Neural cell (in vitro differentiated cells): ENCODE data around the gene H2BW2. TPM values are rescaled to one million over a fixed set of nuclear protein-coding genes. Genes with fewer than 3 reads are reported as not detected.
"Not testable (repeated sequence)": the region's sequence is repeated elsewhere in the genome, so short reads cannot be mapped to it uniquely, and the experiment has no call there.

Experiments used
- H2AFZ ChIP-seq: fragments of 200-600, 300-800 bp; sonication (generic), shearing (Covaris generic); 2 replicates; pipeline ENCODE4 v1.6.0; 2014; ENCODE audit warnings: low read depth, mild to moderate bottlenecking, antibody characterized with exemption, low read length, moderate library complexity
- H3F3A ChIP-seq: fragments of 200-600 bp; shearing (Covaris generic); 2 replicates; pipeline ENCODE4 v1.6.1; 2016; ENCODE audit warnings: mild to moderate bottlenecking, moderate library complexity, mixed read lengths, antibody characterized with exemption, low read length; ENCODE audit not compliant: insufficient read depth, poor library complexity, severe bottlenecking
- H3K27ac ChIP-seq: fragments of 200-600, 300-800 bp; sonication (generic), shearing (Covaris generic); 2 replicates; pipeline ENCODE4 v1.5.1; 2014; ENCODE audit warnings: mild to moderate bottlenecking, low read length, moderate library complexity
- H3K27me3 ChIP-seq: fragments of 300-800, 200-600 bp; sonication (generic), shearing (Covaris generic); 2 replicates; pipeline ENCODE4 v1.6.0; 2014; ENCODE audit warnings: mild to moderate bottlenecking, low read depth, low read length, moderate library complexity; ENCODE audit not compliant: insufficient read depth
- H3K36me3 ChIP-seq: fragments of 300-800, 200-600 bp; sonication (generic), shearing (Covaris generic); 2 replicates; pipeline ENCODE4 v1.5.1; 2014; ENCODE audit warnings: mild to moderate bottlenecking, antibody characterized with exemption, low read length, moderate library complexity; ENCODE audit not compliant: insufficient read depth
- H3K4me2 ChIP-seq: fragments of 300-800, 200-600 bp; sonication (generic), shearing (Covaris generic); 2 replicates; pipeline ENCODE4 v1.6.0; 2014; ENCODE audit warnings: mild to moderate bottlenecking, low read length
- H3K4me3 ChIP-seq: fragments of 300-800, 200-600 bp; sonication (generic), shearing (Covaris generic); 2 replicates; pipeline ENCODE4 v1.5.1; 2014; ENCODE audit warnings: mild to moderate bottlenecking, low read length, moderate library complexity
- H3K79me2 ChIP-seq: fragments of 200-600 bp; shearing (Covaris generic); replicated peaks from 2 replicates; pipeline ENCODE4 v1.6.0; 2014; ENCODE audit warnings: mild to moderate bottlenecking, low read length, moderate library complexity; ENCODE audit not compliant: insufficient read depth
- H3K9ac ChIP-seq: fragments of 300-800, 200-600 bp; sonication (generic), shearing (Covaris generic); 2 replicates; pipeline ENCODE4 v1.6.1; 2016; ENCODE audit warnings: mild to moderate bottlenecking, low read length, mixed read lengths
- H3K9me2 ChIP-seq: fragments of 200-600 bp; shearing (Covaris generic); 2 replicates; pipeline ENCODE4 v1.6.1; 2016; ENCODE audit warnings: mild to moderate bottlenecking, low read length, mixed read lengths; ENCODE audit not compliant: insufficient read depth
- H3K9me3 ChIP-seq: fragments of 200-600, 300-800 bp; sonication (generic), shearing (Covaris generic); 2 replicates; pipeline ENCODE4 v1.6.1; 2016; ENCODE audit warnings: mild to moderate bottlenecking, mixed run types, low read length, moderate library complexity, mixed read lengths
- H4K20me1 ChIP-seq: fragments of 200-600 bp; shearing (Covaris generic); 2 replicates; pipeline ENCODE4 v1.6.1; 2016; ENCODE audit warnings: mild to moderate bottlenecking, mixed run types; ENCODE audit not compliant: insufficient read depth
- EP300 ChIP-seq: fragments of 450-650 bp; conservative IDR thresholded peaks from 2 replicates; pipeline ENCODE4 v1.6.1; 2014; ENCODE audit warnings: antibody characterized with exemption, mild to moderate bottlenecking, moderate library complexity; ENCODE audit not compliant: poor library complexity, severe bottlenecking
- EZH2 ChIP-seq: fragments of 200-600, 300-800 bp; shearing (Covaris generic), sonication (generic); IDR thresholded peaks from 2 replicates; pipeline ENCODE4 v1.6.1; 2014; ENCODE audit warnings: antibody characterized with exemption, low read length, borderline replicate concordance, mild to moderate bottlenecking; ENCODE audit not compliant: insufficient read depth, poor library complexity, severe bottlenecking
- MXI1 ChIP-seq: fragments of 450-650 bp; conservative IDR thresholded peaks from 2 replicates; pipeline ENCODE4 v1.6.1; 2014; ENCODE audit warnings: antibody characterized with exemption, mild to moderate bottlenecking; ENCODE audit not compliant: poor library complexity, severe bottlenecking
- POLR2AphosphoS5 ChIP-seq: IDR thresholded peaks from 2 replicates; pipeline ENCODE4 v1.6.1; 2012
- RAD21 ChIP-seq: fragments of 450-650 bp; conservative IDR thresholded peaks from 2 replicates; pipeline ENCODE4 v1.6.1; 2014; ENCODE audit warnings: antibody characterized with exemption, mild to moderate bottlenecking, moderate library complexity
- SMC3 ChIP-seq: fragments of 450-650 bp; conservative IDR thresholded peaks from 2 replicates; pipeline ENCODE4 v1.6.1; 2014; ENCODE audit warnings: antibody characterized with exemption, mild to moderate bottlenecking, moderate library complexity; ENCODE audit not compliant: poor library complexity
- TAF1 ChIP-seq: IDR thresholded peaks from 2 replicates; pipeline ENCODE4 v1.6.1; 2012; ENCODE audit warnings: low read depth
- polyA plus RNA-seq: library from polyadenylated mRNA; depleted of rRNA; stranded (reverse); fragments of >200 nt; gene quantifications from 2 replicates; pipeline ENCODE4 v1.2.3, GENCODE V29; 2014
- TF ChIP-seq, protein P1 (sequence below): IDR thresholded peaks from 2 replicates; pipeline ENCODE4 v1.6.1; 2012; ENCODE audit warnings: borderline replicate concordance

Gene H2BW2
- polyA plus RNA-seq, 1 donor from 2014 or later, result not detected

DNA sequence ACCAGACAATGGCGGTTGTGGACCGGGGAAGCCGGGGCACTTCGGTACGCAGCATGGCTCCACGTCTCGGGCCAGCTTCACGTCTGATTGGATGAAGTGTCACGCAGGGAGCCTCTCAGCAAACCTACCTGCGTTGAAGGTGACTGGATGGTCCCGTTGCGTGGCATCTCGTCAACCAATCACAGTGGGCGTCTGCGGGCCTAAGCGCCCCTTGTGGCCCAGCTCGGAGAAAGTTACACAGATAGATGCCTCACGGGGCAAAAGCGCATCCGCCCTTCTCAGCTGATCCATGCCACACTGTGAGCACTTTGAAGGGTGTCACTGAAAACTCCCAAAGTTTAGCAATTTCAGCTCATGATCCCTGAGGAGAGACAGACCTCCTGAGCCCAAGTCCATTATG, 26.1 kb upstream of the H2BW2 start, which contains the start of gene H2BW1:
H2BW1 (minus strand) TSS at position 103 of the 400 bp plus-strand sequence. CDS start 132 bp downstream, outside the sequence.
- Histone ChIP-seq H3K9me3 (no peaks in the 10 kb centered on the region), H3K27ac (no peak within 1 kb of the TSS), H3K9me2 (no peaks in the 10 kb centered on the region), H2AFZ (no peak within 1 kb of the TSS), H3K9ac (no peak within 1 kb of the TSS), H3K36me3 (no peaks in the 10 kb centered on the region), H3F3A (no peaks in the 10 kb centered on the region), H3K27me3 (no peaks in the 10 kb centered on the region), H3K4me2 (no peak within 1 kb of the TSS), H3K79me2 (no peaks in the 10 kb centered on the region), H3K4me3 (no peak within 1 kb of the TSS), H4K20me1 (no peaks in the 10 kb centered on the region)
- TF ChIP-seq, protein P1, sequence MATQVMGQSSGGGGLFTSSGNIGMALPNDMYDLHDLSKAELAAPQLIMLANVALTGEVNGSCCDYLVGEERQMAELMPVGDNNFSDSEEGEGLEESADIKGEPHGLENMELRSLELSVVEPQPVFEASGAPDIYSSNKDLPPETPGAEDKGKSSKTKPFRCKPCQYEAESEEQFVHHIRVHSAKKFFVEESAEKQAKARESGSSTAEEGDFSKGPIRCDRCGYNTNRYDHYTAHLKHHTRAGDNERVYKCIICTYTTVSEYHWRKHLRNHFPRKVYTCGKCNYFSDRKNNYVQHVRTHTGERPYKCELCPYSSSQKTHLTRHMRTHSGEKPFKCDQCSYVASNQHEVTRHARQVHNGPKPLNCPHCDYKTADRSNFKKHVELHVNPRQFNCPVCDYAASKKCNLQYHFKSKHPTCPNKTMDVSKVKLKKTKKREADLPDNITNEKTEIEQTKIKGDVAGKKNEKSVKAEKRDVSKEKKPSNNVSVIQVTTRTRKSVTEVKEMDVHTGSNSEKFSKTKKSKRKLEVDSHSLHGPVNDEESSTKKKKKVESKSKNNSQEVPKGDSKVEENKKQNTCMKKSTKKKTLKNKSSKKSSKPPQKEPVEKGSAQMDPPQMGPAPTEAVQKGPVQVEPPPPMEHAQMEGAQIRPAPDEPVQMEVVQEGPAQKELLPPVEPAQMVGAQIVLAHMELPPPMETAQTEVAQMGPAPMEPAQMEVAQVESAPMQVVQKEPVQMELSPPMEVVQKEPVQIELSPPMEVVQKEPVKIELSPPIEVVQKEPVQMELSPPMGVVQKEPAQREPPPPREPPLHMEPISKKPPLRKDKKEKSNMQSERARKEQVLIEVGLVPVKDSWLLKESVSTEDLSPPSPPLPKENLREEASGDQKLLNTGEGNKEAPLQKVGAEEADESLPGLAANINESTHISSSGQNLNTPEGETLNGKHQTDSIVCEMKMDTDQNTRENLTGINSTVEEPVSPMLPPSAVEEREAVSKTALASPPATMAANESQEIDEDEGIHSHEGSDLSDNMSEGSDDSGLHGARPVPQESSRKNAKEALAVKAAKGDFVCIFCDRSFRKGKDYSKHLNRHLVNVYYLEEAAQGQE, result no peak
- TF ChIP-seq EP300 (no peak), RAD21 (no peak), MXI1 (no peak), TAF1 (no peak), POLR2AphosphoS5 (no peak), SMC3 (no peak)

DNA sequence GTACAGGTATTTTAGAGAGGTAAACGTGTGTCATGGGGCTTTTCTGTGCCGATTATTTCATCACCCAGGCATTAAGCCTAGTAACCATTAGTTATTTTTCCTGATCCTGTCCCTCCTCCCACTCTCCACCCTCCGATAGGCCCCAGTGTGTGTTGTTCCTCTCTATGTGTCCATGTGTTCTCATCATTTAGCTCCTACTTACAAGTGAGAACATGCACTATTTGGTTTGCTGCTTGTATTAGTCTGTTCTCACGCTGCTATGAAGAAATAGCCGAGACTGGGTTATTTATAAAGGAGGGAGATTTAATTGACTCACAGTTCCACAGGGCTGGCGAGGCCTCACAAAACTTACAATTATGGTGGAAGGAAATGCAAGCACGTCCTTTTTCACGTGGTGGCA, 24.2 kb upstream of the H2BW2 start:
- not testable (repeated sequence) for H3K27ac ChIP-seq, H3F3A ChIP-seq, H3K9ac ChIP-seq, H3K36me3 ChIP-seq, H3K79me2 ChIP-seq, H3K9me2 ChIP-seq, H2AFZ ChIP-seq, H3K4me3 ChIP-seq, H3K27me3 ChIP-seq, H3K9me3 ChIP-seq, H3K4me2 ChIP-seq, H4K20me1 ChIP-seq

DNA sequence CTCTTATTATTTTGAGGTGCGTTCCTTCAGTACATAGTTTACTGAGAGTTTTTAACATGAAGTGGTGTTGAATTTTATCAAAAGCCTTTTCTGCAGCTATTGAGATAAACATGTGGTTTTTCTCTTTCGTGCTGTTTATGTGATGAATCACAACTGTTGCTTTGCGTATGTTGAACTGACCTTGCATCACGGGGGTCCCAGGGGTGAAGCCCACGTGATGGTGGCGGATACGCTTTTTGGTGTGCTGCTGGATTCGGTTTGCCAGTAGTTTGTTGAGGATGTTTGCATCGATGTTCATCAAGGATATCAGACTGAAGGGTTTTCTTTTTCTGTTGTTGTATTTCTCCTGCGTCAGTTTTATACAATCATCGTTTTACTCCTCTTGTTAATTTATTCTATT, 21.6 kb upstream of the H2BW2 start:
- Histone ChIP-seq H2AFZ (no peak overlapping the region), H3F3A (no peaks in the 10 kb centered on the region)
- TF ChIP-seq EZH2 (no peak), TAF1 (no peak), MXI1 (no peak)
- TF ChIP-seq, protein P1, result no peak

More for the DNA sequence above, 21.6 kb upstream of the H2BW2 start:
- no peaks in the 10 kb centered on the region for H3K27me3 ChIP-seq
- no peaks in the 10 kb centered on the region for H3K9me2 ChIP-seq
- no peaks in the 10 kb centered on the region for H3K9me3 ChIP-seq
- no peak overlapping the region for H3K4me3 ChIP-seq
- H3K79me2 ChIP-seq, result no peaks in the 10 kb centered on the region
- H3K4me2 ChIP-seq, result no peak overlapping the region
- no peak overlapping the region for H3K9ac ChIP-seq
- no peak overlapping the region for H3K27ac ChIP-seq
- no peaks in the 10 kb centered on the region for H3K36me3 ChIP-seq
- H4K20me1 ChIP-seq, result no peaks in the 10 kb centered on the region
